RWPE2 (cell line): Measurements from ENCODE around the gene TANC1.

Experiments
- ATAC-seq: fragments of 200-7000 bp; cut with Tn5 transposase; 3 replicates; pipeline ENCODE4 v1.9.1; 2021; ENCODE audit warnings: low read depth
- DNase-seq: peaks from one replicate; pipeline ENCODE4 v3.0.0-alpha.2; 2020; ENCODE audit warnings: low spot score
- H3K27ac ChIP-seq: fragments of 450-650 bp; 2 replicates; pipeline ENCODE4 v1.5.1; 2017; ENCODE audit warnings: mild to moderate bottlenecking; ENCODE audit not compliant: poor library complexity, severe bottlenecking
- H3K27me3 ChIP-seq: fragments of 250-450 bp; sonication (Bioruptor Pico); 2 replicates; pipeline ENCODE4 v1.5.1; 2021; ENCODE audit warnings: mild to moderate bottlenecking, moderate library complexity; ENCODE audit not compliant: insufficient read depth, poor library complexity, severe bottlenecking
- H3K36me3 ChIP-seq: fragments of 250-450 bp; sonication (Bioruptor Pico); 2 replicates; pipeline ENCODE4 v1.5.1; 2020; ENCODE audit warnings: low read depth, mild to moderate bottlenecking, moderate library complexity
- H3K4me1 ChIP-seq: fragments of 250-450 bp; sonication (Bioruptor Pico); 2 replicates; pipeline ENCODE4 v1.5.1; 2021; ENCODE audit warnings: mild to moderate bottlenecking, moderate library complexity; ENCODE audit not compliant: insufficient read depth, poor library complexity, severe bottlenecking
- H3K4me3 ChIP-seq: fragments of 250-450 bp; sonication (Bioruptor Pico); 2 replicates; pipeline ENCODE4 v1.5.1; 2021; ENCODE audit warnings: mild to moderate bottlenecking, moderate library complexity; ENCODE audit not compliant: severe bottlenecking
- H3K9me3 ChIP-seq: fragments of 250-450 bp; sonication (Bioruptor Pico); 2 replicates; pipeline ENCODE4 v1.5.1; 2021; ENCODE audit warnings: mild to moderate bottlenecking, moderate library complexity; ENCODE audit not compliant: severe bottlenecking
- CTCF ChIP-seq: fragments of 450-650 bp; IDR thresholded peaks from one replicate; pipeline ENCODE4 v1.5.1; 2017; ENCODE audit warnings: mild to moderate bottlenecking, moderate library complexity; ENCODE audit not compliant: poor library complexity, severe bottlenecking

Gene TANC1

GRCh38 chr2:159183346-159183745, 214.9 kb downstream of the TANC1 start:
- Histone ChIP-seq H3K27me3 (no peaks in the 10 kb centered on the region), H3K4me1 (no peaks in the 10 kb centered on the region), H3K4me3 (no peak overlapping the region), H3K27ac (no peak overlapping the region), H3K36me3 (peaks cover 58% of the 10 kb centered on the region), H3K9me3 (no peaks in the 10 kb centered on the region)
- ATAC-seq (no peak), DNase-seq (no peak)
- no peak for TF ChIP-seq CTCF

DNA sequence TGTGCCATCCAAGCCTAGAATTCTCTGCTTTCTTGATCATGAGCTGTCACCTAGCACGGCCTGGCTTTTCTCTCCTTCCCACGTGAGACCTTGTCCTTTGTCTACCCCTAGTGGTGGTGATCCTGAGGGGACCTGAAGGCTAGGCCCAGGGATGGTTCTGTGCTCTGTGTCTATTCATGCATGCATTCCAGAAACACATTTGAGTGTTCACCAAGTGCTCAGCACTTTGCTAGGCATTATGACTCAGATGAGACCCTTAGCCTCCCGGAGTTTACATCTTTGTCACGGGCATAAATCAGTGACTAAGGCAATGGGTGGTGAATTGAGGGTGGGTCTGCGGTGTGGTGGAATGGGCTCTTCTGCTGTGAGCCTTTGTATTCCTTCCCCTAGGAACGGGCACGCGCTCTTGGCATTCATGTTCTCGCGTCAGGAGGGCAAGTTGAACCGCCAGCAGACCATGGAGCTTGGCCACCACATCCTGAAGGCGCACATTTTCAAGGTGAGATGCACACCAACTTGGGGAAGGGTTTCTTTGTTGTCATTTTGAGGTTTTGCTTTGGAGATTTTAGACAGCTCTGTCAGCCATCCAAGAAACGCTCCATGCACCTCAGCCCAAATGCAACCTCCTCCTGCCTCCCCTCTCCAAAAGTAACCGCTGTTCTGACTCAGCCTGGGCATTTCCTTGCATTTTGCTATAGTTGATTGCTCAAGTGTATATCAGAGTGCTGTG, 217.1 kb downstream of the TANC1 start:
- ATAC-seq: peak; percentile 52; the same call in 1 of the 3 replicates
- TF ChIP-seq CTCF: peak; percentile 40
- peaks cover 61% of the 10 kb centered on the region for H3K36me3 ChIP-seq

GRCh38 chr2:159186462-159186861, 218.0 kb downstream of the TANC1 start:
- no peak for DNase-seq
- Histone ChIP-seq H3K9me3 (no peaks in the 10 kb centered on the region), H3K36me3 (peaks cover 59% of the 10 kb centered on the region), H3K27ac (no peak overlapping the region), H3K4me1 (no peaks in the 10 kb centered on the region), H3K27me3 (no peaks in the 10 kb centered on the region), H3K4me3 (no peak overlapping the region)
- no peak for TF ChIP-seq CTCF
- no peak for ATAC-seq

More for the DNA sequence above, 217.1 kb downstream of the TANC1 start:
- DNase-seq: no peak
- Histone ChIP-seq H3K27me3 (no peaks in the 10 kb centered on the region), H3K4me1 (no peaks in the 10 kb centered on the region), H3K27ac (no peak overlapping the region), H3K4me3 (no peak overlapping the region), H3K9me3 (no peaks in the 10 kb centered on the region)

DNA sequence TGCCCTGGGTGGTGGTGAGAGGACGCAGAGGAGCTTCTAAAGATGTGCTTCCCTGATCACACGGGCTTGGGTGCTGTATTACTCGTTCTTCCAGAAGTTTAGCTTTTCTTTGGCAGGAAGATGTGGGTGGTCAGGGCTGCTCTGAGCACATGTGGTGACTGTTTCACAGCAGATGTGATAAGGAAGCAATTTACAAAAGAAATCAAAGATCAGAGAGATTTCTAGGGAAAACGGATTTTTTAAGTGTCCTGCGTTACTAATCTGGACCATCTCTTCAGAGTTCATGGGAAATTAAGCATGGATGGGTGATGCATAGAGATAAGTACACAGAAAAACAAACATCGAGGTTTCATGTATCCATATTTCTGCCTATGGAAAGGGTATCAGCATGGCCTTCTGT, 218.7 kb downstream of the TANC1 start:
- Histone ChIP-seq H3K9me3 (no peaks in the 10 kb centered on the region), H3K4me3 (no peak overlapping the region), H3K36me3 (peaks cover 56% of the 10 kb centered on the region), H3K4me1 (no peaks in the 10 kb centered on the region), H3K27me3 (no peaks in the 10 kb centered on the region), H3K27ac (no peak overlapping the region)
- ATAC-seq (no peak), DNase-seq (no peak)
- no peak for TF ChIP-seq CTCF

DNA sequence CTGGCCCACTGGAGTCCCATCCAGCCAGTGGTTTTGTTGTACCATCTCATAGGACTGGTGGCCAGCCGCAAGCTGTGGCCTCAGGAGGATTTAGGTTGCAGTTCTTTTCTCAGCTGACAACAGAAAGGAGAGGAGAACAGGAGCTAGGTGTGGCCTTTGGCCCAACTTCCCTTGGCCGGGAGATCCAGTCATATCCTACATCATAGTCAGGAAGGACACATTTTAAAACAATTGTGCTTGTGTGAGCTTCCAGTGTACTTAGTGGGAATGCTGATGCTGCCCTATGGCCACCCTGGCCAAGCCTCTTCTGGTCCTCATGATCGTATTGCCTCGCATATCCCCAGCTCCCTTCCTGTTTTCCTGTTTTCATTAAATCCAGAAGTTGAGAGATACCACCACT, 220.0 kb downstream of the TANC1 start:
- Histone ChIP-seq H3K27me3 (no peaks in the 10 kb centered on the region), H3K27ac (no peak overlapping the region), H3K36me3 (peaks cover 60% of the 10 kb centered on the region), H3K4me1 (no peaks in the 10 kb centered on the region), H3K9me3 (no peaks in the 10 kb centered on the region), H3K4me3 (no peak overlapping the region)
- ATAC-seq: no peak
- no peak for DNase-seq
- TF ChIP-seq CTCF: no peak
